ENCODE data around the gene TENT5C. TPM values are rescaled to one million over a fixed set of nuclear protein-coding genes. Genes with fewer than 3 reads are reported as not detected.
A peak's percentile ranks its signal among the peaks of the same experiment; 100 is the strongest.

The TENT5C gene
- total and polyA plus RNA-seq, 9 of the 15 experiments (the other 6 are each of a cell fraction or from before 2014, with no cell fraction given), result 1.8 to 7.7 (median 4.0) TPM

DNA sequence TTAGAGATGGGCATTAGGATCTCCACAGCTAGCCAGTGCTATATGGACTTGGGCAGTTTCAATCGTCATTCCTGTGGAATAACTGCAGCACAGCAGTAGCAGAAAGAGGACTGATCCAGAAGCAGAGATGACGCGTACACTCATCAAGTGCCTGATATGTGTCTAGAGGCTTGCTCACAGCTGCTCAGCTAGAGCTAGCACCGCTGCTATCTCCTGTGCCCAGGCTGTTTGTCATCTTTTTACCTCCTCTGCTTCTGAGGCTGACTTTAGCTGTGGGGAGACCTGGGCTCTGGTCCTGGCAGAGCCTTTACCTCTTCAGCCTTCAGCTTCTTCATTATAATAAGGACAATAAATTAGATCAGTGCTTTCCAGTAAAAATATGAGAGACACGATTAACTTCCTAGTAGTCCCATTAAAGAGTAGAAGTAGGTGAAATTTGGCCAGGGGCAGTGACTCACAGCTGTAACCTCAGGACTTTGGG lies 5.3 kb downstream of the TENT5C start (continued):
- TF ChIP-seq, protein P1, sequence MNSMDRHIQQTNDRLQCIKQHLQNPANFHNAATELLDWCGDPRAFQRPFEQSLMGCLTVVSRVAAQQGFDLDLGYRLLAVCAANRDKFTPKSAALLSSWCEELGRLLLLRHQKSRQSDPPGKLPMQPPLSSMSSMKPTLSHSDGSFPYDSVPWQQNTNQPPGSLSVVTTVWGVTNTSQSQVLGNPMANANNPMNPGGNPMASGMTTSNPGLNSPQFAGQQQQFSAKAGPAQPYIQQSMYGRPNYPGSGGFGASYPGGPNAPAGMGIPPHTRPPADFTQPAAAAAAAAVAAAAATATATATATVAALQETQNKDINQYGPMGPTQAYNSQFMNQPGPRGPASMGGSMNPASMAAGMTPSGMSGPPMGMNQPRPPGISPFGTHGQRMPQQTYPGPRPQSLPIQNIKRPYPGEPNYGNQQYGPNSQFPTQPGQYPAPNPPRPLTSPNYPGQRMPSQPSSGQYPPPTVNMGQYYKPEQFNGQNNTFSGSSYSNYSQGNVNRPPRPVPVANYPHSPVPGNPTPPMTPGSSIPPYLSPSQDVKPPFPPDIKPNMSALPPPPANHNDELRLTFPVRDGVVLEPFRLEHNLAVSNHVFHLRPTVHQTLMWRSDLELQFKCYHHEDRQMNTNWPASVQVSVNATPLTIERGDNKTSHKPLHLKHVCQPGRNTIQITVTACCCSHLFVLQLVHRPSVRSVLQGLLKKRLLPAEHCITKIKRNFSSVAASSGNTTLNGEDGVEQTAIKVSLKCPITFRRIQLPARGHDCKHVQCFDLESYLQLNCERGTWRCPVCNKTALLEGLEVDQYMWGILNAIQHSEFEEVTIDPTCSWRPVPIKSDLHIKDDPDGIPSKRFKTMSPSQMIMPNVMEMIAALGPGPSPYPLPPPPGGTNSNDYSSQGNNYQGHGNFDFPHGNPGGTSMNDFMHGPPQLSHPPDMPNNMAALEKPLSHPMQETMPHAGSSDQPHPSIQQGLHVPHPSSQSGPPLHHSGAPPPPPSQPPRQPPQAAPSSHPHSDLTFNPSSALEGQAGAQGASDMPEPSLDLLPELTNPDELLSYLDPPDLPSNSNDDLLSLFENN (IDR thresholded peaks at IDR 0.05; ENCODE audit: low read depth in 2 of 2, low read length in 2 of 2), result peak in 1 of 2 experiments; percentile 81; a peak in 1 of 4 replicates
- TF ChIP-seq MYNN (IDR thresholded peaks at IDR 0.05) (peak; percentile 88), MYNN (CRISPR knock-in tag; IDR thresholded peaks at IDR 0.05) (no peak), CAMTA2 (CRISPR knock-in tag; conservative IDR thresholded peaks at IDR 0.05) (no peak), NONO (IDR thresholded peaks at IDR 0.05; ENCODE audit: low read depth in 2 of 2, low read length in 1 of 2) (0 out of 4 replicates have a peak, but pooled peaks of 1 of the 2 experiments have one; percentile 59), TBL1XR1 (IDR thresholded peaks at IDR 0.05; ENCODE audit: low read length in 2 of 2) (peak in 1 of 2 experiments; percentile 53; a peak in 1 of 4 replicates), MEIS2 (IDR thresholded peaks at IDR 0.05; ENCODE audit: partially characterized antibody) (peak; percentile 76)
- TF ChIP-seq, protein P2, sequence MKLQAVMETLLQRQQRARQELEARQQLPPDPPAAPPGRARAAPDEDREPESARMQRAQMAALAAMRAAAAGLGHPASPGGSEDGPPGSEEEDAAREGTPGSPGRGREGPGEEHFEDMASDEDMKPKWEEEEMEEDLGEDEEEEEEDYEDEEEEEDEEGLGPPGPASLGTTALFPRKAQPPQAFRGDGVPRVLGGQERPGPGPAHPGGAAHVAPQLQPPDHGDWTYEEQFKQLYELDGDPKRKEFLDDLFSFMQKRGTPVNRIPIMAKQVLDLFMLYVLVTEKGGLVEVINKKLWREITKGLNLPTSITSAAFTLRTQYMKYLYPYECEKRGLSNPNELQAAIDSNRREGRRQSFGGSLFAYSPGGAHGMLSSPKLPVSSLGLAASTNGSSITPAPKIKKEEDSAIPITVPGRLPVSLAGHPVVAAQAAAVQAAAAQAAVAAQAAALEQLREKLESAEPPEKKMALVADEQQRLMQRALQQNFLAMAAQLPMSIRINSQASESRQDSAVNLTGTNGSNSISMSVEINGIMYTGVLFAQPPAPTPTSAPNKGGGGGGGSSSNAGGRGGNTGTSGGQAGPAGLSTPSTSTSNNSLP (IDR thresholded peaks at IDR 0.05; ENCODE audit: borderline replicate concordance, low read depth, low read length), result 0 out of 2 replicates have a peak, but pooled peaks have one; percentile 21
- TF ChIP-seq, protein P3, sequence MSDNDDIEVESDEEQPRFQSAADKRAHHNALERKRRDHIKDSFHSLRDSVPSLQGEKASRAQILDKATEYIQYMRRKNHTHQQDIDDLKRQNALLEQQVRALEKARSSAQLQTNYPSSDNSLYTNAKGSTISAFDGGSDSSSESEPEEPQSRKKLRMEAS (CRISPR knock-in tag; IDR thresholded peaks at IDR 0.05), result no peak
- TF ChIP-seq, protein P4, sequence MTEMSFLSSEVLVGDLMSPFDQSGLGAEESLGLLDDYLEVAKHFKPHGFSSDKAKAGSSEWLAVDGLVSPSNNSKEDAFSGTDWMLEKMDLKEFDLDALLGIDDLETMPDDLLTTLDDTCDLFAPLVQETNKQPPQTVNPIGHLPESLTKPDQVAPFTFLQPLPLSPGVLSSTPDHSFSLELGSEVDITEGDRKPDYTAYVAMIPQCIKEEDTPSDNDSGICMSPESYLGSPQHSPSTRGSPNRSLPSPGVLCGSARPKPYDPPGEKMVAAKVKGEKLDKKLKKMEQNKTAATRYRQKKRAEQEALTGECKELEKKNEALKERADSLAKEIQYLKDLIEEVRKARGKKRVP (CRISPR knock-in tag; IDR thresholded peaks at IDR 0.05), result no peak

Measured in K562 (cell line).